ENCODE results near the gene RXRG. TPM values are rescaled to one million over a fixed set of nuclear protein-coding genes. Genes with fewer than 3 reads are reported as not detected.

Gene RXRG
- total and polyA plus RNA-seq, 2 donors (not counting 1 experiment from before 2014, with no cell fraction given): not detected

- Histone ChIP-seq H3K9me3 (ENCODE audit: control extremely low read depth in 1 of 3, control insufficient read depth in 2 of 3, insufficient read depth in 1 of 3, low read length in 2 of 3) (peaks cover 0 to 21% (median 0%) of the 10 kb centered on the region in 3 donors), H3K4me3 (ENCODE audit: control extremely low read depth in 1 of 5, extremely low read depth in 1 of 5, insufficient read depth in 1 of 5, low read depth in 2 of 5, low read length in 4 of 5) (no peak overlapping the region), H3K9ac (ENCODE audit: low read length) (no peak overlapping the region), H3K79me2 (ENCODE audit: control insufficient read depth, insufficient read depth, low read length) (no peaks in the 10 kb centered on the region), H3K4me1 (ENCODE audit: control insufficient read depth in 2 of 2, insufficient read depth in 2 of 2, low read length in 2 of 2) (peaks cover 0 to 5% of the 10 kb centered on the region in 2 donors), H3K27me3 (replicated peaks in 1 of 4; ENCODE audit: control extremely low read depth in 1 of 4, control insufficient read depth in 3 of 4, insufficient read depth in 4 of 4, low read length in 3 of 4) (peaks cover 0 to 57% (median 41%) of the 10 kb centered on the region in 4 experiments), H3K36me3 (replicated peaks in 1 of 2; ENCODE audit: control extremely low read depth in 1 of 2, control insufficient read depth in 1 of 2, extremely low read depth in 1 of 2, insufficient read depth in 2 of 2, low read length in 1 of 2) (no peaks in the 10 kb centered on the region), H3K27ac (ENCODE audit: low read length in 2 of 2) (no peak overlapping the region), H2AFZ (ENCODE audit: insufficient read depth, low read depth, low read length, poor library complexity, severe bottlenecking) (no peak overlapping the region), H3K4me2 (replicated peaks; ENCODE audit: low read depth, low read length, poor library complexity, severe bottlenecking) (no peak overlapping the region), H4K20me1 (ENCODE audit: control insufficient read depth, insufficient read depth, low read length, poor library complexity, severe bottlenecking) (no peaks in the 10 kb centered on the region)
- Mint-ChIP-seq H3K4me1 (peaks cover 5% of the 10 kb centered on the region), H3K4me3 (no peak overlapping the region), H3K27me3 (peaks cover 77% of the 10 kb centered on the region), H3K9me3 (ENCODE audit: insufficient read depth) (no peaks in the 10 kb centered on the region), H3K27ac (no peak overlapping the region)
- CTCF ChIA-PET: interaction anchor here (1.9 kb wide), 1 partner anchor 15 kb away, joined by 6 read pairs; no protein-coding TSS in a partner anchor
- POLR2A ChIA-PET: no interaction called here
- no peak for ATAC-seq (ENCODE audit: low read depth)
- no peak for DNase-seq
- intact Hi-C loops (cut with micrococcal nuclease): no loop called here
- 8% methylated on average over 59 of the region's 59 CpGs for WGBS (ENCODE audit: insufficient coverage)
- TF ChIP-seq EZH2 (IDR thresholded peaks at IDR 0.05; ENCODE audit: borderline replicate concordance, insufficient read depth, low read depth, low read length, poor library complexity, severe bottlenecking): no peak
- TF ChIP-seq CTCF (IDR thresholded peaks at IDR 0.05): no peak
Observed at GRCh38 chr1:165352442-165353293, 92.3 kb downstream of the RXRG start.

GRCh38 chr1:165351863-165352441 lies 93.0 kb downstream of the RXRG start:
- TF ChIP-seq CTCF (IDR thresholded peaks at IDR 0.05): no peak
- TF ChIP-seq EZH2 (IDR thresholded peaks at IDR 0.05; ENCODE audit: borderline replicate concordance, insufficient read depth, low read depth, low read length, poor library complexity, severe bottlenecking): no peak
- peaks cover 0 to 5% of the 10 kb centered on the region in 2 donors for H3K4me1 ChIP-seq (ENCODE audit: control insufficient read depth in 2 of 2, insufficient read depth in 2 of 2, low read length in 2 of 2)
- H3K9me3 ChIP-seq (ENCODE audit: control extremely low read depth in 1 of 3, control insufficient read depth in 2 of 3, insufficient read depth in 1 of 3, low read length in 2 of 3): peaks cover 0 to 21% (median 0%) of the 10 kb centered on the region in 3 donors
- H3K27ac ChIP-seq (ENCODE audit: low read length in 2 of 2): no peak overlapping the region
- H3K27ac Mint-ChIP-seq: no peak overlapping the region
- CTCF ChIA-PET: interaction anchor here (0.5 to 1.9 kb wide), 2 partner anchors 15 to 1080 kb away, joined by 5 to 6 read pairs; no protein-coding TSS in a partner anchor
- DNase-seq (no peak), ATAC-seq (ENCODE audit: low read depth) (no peak)
- H2AFZ ChIP-seq (ENCODE audit: insufficient read depth, low read depth, low read length, poor library complexity, severe bottlenecking): no peak overlapping the region
- no peaks in the 10 kb centered on the region for H4K20me1 ChIP-seq (ENCODE audit: control insufficient read depth, insufficient read depth, low read length, poor library complexity, severe bottlenecking)
- no peak overlapping the region for H3K4me2 ChIP-seq (replicated peaks; ENCODE audit: low read depth, low read length, poor library complexity, severe bottlenecking)
- no peaks in the 10 kb centered on the region for H3K9me3 Mint-ChIP-seq (ENCODE audit: insufficient read depth)
- H3K27me3 Mint-ChIP-seq: peaks cover 76% of the 10 kb centered on the region
- WGBS (ENCODE audit: insufficient coverage): 6% methylated on average over 19 of the region's 20 CpGs
- no peaks in the 10 kb centered on the region for H3K79me2 ChIP-seq (ENCODE audit: control insufficient read depth, insufficient read depth, low read length)
- no peak overlapping the region for H3K4me3 Mint-ChIP-seq
- H3K36me3 ChIP-seq (replicated peaks in 1 of 2; ENCODE audit: control extremely low read depth in 1 of 2, control insufficient read depth in 1 of 2, extremely low read depth in 1 of 2, insufficient read depth in 2 of 2, low read length in 1 of 2): no peaks in the 10 kb centered on the region
- peaks cover 3% of the 10 kb centered on the region for H3K4me1 Mint-ChIP-seq
- H3K4me3 ChIP-seq (ENCODE audit: control extremely low read depth in 1 of 5, extremely low read depth in 1 of 5, insufficient read depth in 1 of 5, low read depth in 2 of 5, low read length in 4 of 5): no peak overlapping the region
- POLR2A ChIA-PET: no interaction called here
- intact Hi-C loops (cut with micrococcal nuclease): no loop called here
- H3K9ac ChIP-seq (ENCODE audit: low read length): no peak overlapping the region
- peaks cover 0 to 50% (median 39%) of the 10 kb centered on the region in 4 experiments for H3K27me3 ChIP-seq (replicated peaks in 1 of 4; ENCODE audit: control extremely low read depth in 1 of 4, control insufficient read depth in 3 of 4, insufficient read depth in 4 of 4, low read length in 3 of 4)

All from B cell (primary cell).